CD4-positive, alpha-beta T cell treated with Interleukin-17A for 1 hour (primary cell): ENCODE results near the gene COX4I1.

Experiments used
- DNase-seq: peaks from one replicate; pipeline ENCODE4 v3.0.0-alpha.2; 2020

Gene COX4I1

DNA sequence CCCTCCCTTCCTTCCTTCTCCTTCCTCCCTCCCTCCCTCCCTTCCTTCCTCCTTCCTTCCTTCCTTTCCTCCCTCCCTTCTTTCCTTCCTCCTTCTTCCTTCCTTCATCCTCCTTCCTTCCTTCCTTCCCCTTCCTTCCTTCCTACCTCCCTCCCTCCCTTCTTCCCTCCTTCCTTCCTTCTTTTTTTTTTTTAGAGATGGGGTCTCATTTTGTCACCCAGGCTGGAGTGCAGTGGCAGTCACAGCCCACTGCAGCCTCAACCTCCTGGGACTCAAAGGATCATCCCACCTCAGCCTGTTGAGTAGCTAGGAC is 44.6 kb downstream of the COX4I1 start:
- DNase-seq, result no peak

DNA sequence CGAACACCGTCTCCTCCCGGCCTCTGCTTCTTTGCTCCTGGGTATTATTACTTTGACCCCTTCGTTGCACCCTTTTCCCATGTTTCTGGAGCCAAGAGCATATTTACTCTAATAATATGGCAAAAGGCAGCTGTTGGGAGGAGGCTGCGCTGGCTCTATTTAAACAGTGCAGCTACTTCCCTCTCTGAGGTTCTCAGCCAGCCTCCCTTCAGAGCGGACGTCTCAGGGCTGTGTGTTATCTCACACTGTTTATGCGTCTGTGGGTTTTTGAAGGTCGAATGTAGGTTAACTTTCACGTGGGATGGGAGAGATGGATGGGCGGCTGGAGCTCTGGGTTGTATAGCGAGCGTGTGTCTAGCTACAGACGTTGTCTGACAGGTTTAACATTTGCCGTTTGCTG is 45.3 kb downstream of the COX4I1 start:
- DNase-seq, result no peak

DNA sequence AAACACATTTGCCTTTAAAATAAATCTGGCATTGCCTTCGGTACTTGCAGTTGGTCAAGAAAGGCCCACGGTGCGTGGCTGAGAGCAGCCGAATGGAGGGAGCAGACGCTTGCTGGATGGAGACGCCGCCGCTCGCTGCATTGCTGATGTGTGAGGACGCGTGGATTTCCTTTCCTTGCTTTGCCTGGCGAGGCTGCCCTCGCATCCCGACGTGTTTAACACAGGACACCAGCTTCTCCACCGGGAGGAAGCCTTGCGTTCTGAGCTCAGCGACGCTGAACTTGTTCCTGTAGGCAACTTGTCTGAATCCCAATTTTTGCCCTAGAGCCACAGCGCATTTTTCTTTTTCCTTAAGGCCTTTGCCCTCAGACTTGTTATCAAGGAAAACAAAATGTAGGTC is 45.8 kb downstream of the COX4I1 start:
- DNase-seq, result no peak

DNA sequence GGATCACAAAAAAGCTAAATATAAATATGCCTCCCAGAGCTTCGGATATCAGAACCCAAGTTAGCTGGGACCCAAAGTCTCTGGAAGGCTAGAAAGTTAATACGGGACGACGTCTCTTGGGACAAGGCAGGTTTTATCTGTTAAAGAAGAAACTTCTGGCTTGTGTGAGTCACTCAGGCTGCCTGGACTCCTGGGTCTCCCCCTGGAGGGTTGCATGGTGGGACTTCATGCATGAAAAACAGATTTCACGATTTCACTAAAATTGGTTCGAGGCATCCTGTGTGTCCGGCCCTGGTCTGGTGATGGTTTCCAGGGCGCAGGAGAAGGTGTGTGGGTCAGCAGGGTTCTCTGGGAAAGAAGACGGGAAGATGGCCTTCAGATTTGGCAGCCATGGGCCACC is 47.0 kb downstream of the COX4I1 start:
- DNase-seq, result no peak

DNA sequence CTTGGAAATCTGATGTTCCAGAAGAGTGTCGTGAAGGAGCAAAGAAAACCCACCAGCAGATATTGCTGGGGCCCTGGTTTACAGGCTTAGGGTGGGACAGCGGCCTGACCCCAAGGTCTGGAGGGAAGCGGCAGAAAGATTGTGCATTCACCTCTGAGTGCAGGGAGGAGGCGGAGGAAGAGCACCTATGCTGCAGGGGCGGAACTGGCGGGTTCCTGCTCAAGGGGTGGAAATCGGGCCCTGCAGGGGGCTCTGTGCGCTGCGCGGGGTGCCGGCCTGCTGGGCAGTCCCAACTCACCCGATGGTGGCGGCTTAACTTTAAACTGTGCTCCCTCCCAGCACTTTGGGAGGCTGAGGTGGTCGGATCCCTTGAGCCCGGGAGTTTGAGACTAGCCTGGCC is 47.5 kb downstream of the COX4I1 start:
- DNase-seq, result no peak

DNA sequence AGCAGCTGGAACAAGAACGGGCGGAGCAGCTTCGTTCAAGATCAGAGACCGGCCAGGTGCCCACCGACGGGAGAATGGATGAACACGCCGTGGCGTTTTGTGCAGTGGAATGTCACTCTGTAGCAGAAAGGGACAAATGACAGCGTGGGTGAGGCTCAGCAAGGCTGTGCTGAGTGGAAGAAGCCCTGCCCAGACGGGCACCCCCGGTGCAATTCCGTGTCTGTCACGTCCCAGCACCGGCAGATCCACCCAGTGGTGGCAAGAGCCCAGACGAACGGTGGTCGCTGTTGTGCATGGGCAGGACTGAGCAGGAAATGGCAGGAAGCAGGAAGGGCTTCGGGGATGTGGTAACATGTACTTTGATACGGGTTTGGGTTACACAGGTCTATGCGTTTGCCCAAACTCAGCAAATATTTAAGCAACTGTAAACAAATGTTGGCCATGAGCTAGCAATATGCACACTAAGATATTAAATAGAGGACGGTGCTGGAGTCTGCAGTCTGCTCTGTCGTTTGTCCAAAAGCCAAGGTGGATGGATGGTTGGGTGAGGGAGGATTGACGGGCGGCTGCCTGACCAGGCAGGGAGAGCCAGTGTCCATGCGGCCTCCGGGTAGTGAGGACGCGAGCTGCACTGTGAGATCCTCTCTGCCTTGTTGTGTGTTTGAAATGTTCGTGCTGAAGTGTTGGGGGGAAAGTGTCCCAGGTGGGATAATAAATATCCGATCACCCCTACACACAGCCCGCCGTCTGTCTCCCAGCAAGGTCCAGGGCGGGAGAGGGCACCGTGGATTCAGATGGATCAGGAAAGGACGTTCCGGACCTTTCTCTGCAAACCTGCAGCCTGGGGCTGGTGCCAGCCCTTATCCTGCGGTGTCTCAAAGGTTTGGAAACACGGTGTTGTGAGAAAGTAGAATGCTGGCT is 48.4 kb downstream of the COX4I1 start:
- DNase-seq, result no peak

DNA sequence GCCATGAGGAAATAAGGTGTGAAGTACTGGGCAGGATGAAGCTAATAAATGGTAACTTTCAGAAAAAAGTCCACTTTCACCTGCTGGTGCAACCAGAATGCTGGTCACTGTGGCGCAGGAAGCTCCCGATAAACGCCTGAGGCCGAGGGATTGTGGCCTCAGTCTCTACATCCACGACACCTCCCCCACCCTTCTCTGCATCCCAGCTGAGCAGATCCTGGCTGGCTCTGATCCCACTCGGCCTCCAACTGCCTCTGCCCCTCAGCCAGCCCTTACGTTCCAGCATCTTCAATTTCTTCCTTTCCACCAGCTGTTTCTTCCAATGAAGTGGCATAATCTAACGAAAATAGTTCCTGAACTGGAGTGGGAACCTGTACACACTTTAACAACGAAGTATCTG is 49.5 kb downstream of the COX4I1 start:
- no peak for DNase-seq

DNA sequence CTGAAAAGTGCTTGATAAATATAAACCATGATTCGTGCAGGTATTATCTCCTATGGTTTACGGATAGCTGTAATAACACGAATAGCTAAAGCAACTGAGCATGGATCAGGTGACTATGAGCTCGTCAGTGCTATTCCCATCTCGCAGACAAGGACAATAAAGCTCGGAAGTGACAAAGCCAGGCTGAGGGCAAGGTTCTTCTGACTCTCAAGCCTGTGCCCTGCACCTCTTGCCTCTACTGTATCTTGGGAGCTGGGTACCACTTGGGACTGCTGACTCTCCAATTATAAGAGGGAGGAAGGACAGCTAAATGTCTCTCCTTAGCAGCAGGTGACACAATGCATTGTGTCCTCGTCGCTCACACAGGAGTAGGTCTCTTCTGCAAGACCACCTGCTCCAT is 49.9 kb downstream of the COX4I1 start:
- no peak for DNase-seq

DNA sequence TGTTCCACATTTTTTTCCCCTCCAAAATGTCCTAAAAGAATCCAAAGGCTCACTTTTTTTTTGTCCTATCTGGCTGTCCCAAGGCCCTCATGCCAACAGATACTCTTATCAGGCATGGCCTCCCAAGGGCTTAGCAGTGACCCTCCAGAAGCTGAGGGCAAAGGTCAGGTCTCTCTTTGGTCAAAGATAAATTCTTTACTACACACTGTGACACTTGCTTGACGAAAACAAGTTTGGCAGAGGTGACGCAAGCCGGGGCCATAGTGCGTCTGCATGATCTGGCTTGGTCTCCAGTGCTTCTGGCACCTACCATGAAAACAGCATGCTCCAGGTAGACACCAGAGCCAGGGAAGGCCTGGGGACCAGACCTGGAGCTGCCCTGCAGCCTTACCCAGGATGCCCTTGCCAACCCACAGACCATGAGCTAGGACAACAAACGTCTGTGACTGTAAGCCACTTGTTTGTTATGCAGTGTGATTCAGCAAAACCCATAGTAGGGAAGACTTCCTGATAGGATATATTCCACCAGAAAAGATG is 50.9 kb downstream of the COX4I1 start:
- DNase-seq, result no peak

DNA sequence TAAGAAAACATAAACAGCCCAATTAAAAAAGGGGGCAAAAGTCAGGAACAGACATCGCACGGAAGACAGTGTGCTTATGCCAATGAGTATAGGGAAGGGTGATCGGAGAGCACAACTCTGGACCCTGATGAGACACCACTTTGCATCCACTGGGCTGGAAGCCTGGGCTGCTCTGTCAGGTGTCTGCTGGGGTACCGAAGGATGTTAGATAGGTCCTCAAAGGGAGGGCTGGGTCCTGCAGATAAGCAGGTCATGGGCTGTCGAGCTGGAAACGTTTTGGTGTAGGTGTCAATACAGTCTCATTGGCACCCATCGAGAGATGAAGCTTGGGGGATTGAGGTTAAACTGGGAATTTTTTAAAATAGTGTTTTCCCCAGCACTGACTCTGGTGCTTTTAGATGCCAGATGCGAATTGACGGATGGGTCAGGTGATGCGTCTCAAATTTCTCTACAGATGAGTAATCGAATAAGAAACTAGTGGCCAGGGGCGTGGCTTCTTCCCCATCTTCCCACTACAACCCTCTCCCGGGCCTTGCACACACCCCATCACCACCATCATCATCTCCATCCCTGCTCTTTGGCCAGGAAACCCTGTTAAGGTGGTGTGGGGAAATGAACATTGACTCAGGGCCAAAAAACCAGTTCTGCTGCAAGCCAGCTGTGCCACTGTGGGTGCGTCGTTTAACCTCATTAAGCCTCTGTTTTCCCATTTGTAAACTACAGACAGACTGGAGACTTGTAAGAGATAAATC is 51.7 kb downstream of the COX4I1 start:
- no peak for DNase-seq

DNA sequence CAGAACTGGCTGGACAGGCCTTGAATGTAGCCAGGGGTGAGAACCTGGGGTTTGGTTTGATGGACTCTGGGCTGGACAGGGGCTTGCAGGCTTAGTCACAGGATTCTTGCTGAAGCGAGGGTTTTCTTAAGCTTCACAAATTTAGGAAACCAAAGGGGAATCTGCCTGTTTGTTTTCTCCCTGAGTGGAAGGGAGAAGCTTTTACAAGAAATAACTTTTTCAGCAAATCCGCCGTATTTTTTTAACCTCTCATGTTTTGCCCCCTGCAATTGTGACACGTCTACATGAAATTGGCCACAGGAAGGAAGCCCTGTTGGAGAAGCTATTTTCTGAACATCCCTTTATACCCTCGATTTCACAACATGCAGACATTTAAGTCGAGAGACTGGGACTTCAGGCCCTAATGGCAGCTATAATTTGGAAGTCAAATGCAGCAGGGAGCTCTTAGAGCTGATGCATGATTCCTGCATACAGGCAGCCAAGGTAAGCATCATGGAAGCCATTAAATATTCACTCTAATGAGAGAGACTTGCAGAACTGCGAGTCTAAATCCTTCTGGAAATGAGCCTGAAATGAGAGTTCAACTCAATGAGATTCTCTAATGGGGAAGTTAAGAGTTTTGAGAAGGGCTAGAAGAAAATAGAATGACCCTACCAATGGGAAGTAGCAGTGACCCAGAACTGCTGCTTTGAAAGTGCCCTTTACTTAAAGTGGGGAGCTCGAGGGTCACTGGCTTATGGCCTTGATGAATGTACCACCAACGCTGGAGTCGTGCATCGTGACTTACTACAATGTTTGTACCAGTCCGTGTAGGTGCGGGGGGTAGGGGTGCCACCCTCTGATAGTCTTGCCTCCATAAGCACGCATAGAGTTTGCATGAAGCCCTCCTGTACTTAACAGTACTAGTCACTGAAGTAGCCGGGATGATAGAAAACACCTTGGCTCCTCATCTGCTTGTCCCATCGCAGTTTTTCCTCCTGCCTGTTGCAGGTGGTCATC is 54.4 kb downstream of the COX4I1 start:
- no peak for DNase-seq

DNA sequence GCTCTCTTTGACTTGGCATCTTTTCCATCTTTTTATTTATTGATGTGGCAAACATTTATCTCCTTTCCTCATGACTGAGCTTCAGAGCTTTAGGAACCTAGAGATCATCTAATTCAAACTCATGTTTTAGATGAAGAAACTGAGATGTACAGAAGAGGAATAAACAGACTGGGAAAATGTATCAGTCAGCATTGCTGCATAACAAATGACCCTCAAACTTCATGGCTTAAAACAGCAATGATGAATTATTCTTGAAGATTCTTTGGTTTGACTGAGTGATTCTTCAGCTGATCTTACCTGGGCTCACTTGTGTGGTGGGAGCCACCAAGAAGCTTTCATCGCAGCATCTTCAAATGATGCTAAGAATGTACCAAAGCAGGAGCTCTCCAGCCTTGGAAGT is 55.4 kb downstream of the COX4I1 start:
- no peak for DNase-seq

DNA sequence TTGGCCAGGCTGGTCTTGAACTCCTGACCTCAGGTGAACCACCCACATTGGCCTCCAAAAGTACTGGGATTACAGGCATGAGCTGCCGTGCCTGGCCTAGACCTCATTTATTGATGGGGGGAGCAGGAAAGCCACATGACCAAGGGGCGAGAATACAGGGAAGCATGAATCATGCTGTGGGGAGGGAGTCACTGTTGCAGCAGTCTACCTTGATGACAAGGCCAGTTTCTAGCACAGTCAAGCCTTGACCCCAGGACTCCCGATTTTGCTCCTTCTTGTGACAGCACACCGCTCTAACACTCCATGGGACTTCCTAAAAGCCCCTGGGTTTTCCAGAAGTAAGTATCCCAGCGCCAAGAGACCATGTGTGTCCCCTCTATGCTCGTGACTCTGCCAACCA is 56.6 kb downstream of the COX4I1 start:
- DNase-seq, result no peak

DNA sequence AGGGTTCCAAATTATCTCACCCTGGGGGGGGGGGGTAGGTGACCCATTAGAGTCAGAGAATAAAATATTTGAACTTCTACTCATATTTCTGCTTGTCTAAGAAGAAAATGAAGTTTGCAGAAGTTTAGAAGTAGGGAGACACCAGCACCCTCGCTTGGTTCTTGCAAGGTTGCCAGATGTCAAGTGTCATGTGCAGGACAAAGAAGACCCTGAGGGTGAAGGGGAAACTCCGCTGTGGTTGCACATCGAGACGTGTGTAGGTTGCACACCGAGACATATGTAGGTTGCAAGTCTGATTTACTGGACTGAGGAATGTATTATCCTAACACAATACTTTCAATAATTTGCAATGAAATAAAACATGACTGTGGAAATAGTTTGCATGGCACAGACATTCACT is 57.1 kb downstream of the COX4I1 start:
- DNase-seq, result no peak
